MCF 10A (cell line): ENCODE measurements around the gene PPIL1. TPM values are rescaled to one million over a fixed set of nuclear protein-coding genes. Genes with fewer than 3 reads are reported as not detected.
A peak's percentile ranks its signal among the peaks of the same experiment; 100 is the strongest.

Source experiments
- BruUV-seq: library from RNA; stranded (reverse); fragments of 400-500 nt; replicated peaks from 2 replicates; lab custom pipeline; 2021; lab: Mats Ljungman, UMichigan
- CTCF ChIA-PET: fragments of 300-600 bp; sonication (Branson Sonifier 250); formaldehyde crosslinking; extraction: SDS; loops from one replicate; lab custom pipeline; 2021; ENCODE audit warnings: antibody characterized with exemption, inconsistent platforms; lab: Yijun Ruan, JAX
- POLR2A ChIA-PET: fragments of 300-600, 350-650 bp; sonication (Branson Sonifier 250); formaldehyde crosslinking; extraction: SDS; loops from one replicate; lab custom pipeline; 2020; ENCODE audit warnings: antibody characterized with exemption, inconsistent platforms; lab: Yijun Ruan, JAX
- DNase-seq: peaks from one replicate; pipeline ENCODE4 v3.0.0-alpha.2; 2018; ENCODE audit not compliant: unreplicated experiment
- H3K27ac Mint-ChIP-seq: one replicate; pipeline ENCODE4 v1.8.0; 2022; ENCODE audit warnings: mild to moderate bottlenecking, low read depth, mixed read lengths; ENCODE audit not compliant: unreplicated experiment
- H3K27me3 Mint-ChIP-seq: one replicate; pipeline ENCODE4 v1.8.0; 2022; ENCODE audit warnings: mixed read lengths; ENCODE audit not compliant: insufficient read depth, unreplicated experiment
- H3K36me3 Mint-ChIP-seq: one replicate; pipeline ENCODE4 v1.8.0; 2022; ENCODE audit warnings: mild to moderate bottlenecking, moderate library complexity, mixed read lengths; ENCODE audit not compliant: insufficient read depth, unreplicated experiment
- H3K4me1 Mint-ChIP-seq: one replicate; pipeline ENCODE4 v1.8.0; 2022; ENCODE audit warnings: mixed read lengths; ENCODE audit not compliant: insufficient read depth, unreplicated experiment
- H3K4me3 Mint-ChIP-seq: one replicate; pipeline ENCODE4 v1.8.0; 2022; ENCODE audit warnings: mild to moderate bottlenecking, moderate library complexity, mixed read lengths; ENCODE audit not compliant: unreplicated experiment
- H3K9me3 Mint-ChIP-seq: one replicate; pipeline ENCODE4 v1.8.0; 2022; ENCODE audit warnings: mixed read lengths; ENCODE audit not compliant: unreplicated experiment
- intact Hi-C: fragments of 100-400 bp; cut with micrococcal nuclease; formaldehyde crosslinking; loops from 2 replicates; pipeline ENCODE4 v1.14.1; 2022
- total RNA-seq: library from RNA; stranded (reverse); gene quantifications from 2 replicates; pipeline ENCODE4 v1.2.3, GENCODE V29; 2022
- TF ChIP-seq, protein P1 (sequence below): fragments of 200-600 bp; IDR thresholded peaks from one replicate; pipeline ENCODE4 v1.8.0; 2022; ENCODE audit warnings: antibody characterized with exemption, mild to moderate bottlenecking; ENCODE audit not compliant: unreplicated experiment

Gene PPIL1
- total RNA-seq, 1 experiment from 2014 or later, result 54.9 TPM

DNA sequence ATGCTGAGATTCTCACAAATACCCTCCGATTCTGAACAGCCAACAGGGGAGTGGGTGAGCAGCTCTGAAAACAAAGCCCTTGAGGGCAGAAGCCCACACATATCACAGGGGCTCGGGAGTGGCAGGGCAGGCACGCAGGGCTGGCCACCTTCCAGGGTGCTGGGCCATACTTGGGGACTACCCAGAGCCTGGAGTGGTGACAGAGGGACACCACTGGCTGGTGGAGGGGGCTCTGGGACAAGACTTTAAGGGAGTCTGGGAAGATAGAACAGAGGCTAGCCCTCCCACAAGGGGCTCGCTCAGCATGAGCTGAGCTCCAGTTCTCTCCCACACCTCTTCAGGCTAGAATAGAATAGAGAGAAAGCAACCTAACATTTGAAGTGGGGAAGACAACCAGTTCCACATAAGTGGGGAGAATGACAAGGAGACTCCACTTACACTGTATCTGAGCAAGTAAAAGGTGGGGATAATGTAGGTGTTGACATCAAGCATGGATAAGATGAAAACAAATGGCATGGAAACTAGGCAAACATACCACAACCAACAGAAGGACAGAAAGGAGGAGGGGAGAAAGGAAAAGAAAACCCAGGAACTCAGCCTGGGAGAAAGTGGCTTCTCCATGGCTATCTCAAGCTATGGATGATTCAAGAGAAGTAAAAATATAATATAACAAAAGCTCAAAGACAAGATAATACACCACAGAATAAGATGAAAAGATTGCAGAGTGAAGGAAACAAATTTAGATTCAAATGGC, 7.0 kb downstream of the PPIL1 start:
- TF ChIP-seq, protein P1, sequence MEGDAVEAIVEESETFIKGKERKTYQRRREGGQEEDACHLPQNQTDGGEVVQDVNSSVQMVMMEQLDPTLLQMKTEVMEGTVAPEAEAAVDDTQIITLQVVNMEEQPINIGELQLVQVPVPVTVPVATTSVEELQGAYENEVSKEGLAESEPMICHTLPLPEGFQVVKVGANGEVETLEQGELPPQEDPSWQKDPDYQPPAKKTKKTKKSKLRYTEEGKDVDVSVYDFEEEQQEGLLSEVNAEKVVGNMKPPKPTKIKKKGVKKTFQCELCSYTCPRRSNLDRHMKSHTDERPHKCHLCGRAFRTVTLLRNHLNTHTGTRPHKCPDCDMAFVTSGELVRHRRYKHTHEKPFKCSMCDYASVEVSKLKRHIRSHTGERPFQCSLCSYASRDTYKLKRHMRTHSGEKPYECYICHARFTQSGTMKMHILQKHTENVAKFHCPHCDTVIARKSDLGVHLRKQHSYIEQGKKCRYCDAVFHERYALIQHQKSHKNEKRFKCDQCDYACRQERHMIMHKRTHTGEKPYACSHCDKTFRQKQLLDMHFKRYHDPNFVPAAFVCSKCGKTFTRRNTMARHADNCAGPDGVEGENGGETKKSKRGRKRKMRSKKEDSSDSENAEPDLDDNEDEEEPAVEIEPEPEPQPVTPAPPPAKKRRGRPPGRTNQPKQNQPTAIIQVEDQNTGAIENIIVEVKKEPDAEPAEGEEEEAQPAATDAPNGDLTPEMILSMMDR, result no peak
- no peak for DNase-seq
- Mint-ChIP-seq H3K27me3 (no peaks in the 10 kb centered on the region), H3K36me3 (peaks cover 57% of the 10 kb centered on the region), H3K27ac (peak overlapping the region; percentile 16), H3K4me1 (peaks cover 16% of the 10 kb centered on the region), H3K4me3 (no peak overlapping the region), H3K9me3 (no peaks in the 10 kb centered on the region)
- CTCF ChIA-PET, result interaction anchor here (0.6 to 1.5 kb wide), 3 partner anchors 11 to 267 kb away, joined by 3 to 5 read pairs (median 3); partner anchors contain the start of gene C6orf89
- POLR2A ChIA-PET, result interaction anchor here (0.6 to 1.3 kb wide), 2 partner anchors 18 to 31 kb away, joined by 3 read pairs; no protein-coding TSS in a partner anchor
- BruUV-seq, result no TSS peak
- intact Hi-C loops, result no loop called here

DNA sequence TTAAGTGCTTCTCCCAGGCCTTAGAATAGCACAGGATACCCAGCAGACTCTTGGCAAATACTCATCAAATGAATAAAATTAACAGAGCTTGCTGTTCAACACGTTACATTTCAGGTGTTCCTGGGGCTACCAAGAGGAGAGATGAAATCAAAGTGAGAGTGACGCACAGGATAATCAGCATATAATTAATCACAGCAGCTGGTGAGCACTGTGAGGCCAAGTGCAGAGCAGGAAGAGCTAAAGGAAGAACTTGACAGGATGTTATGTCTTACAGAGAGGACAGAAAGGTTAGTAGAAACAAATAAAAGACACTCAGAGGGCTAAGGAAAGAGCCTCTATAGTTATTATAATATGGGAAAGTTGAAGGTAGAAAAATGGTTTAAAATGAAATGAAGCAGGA, 8.8 kb downstream of the PPIL1 start:
- ChIA-PET POLR2A (interaction anchor here (0.6 to 1.1 kb wide), 2 partner anchors 9 to 320 kb away, joined by 3 to 4 read pairs; partner anchors contain the start of gene PPIL1), CTCF (interaction anchor here (0.6 to 0.9 kb wide), 2 partner anchors 19 to 20 kb away, joined by 3 read pairs; partner anchors contain the start of gene C6orf89)
- DNase-seq, result no peak
- Mint-ChIP-seq H3K4me1 (peaks cover 23% of the 10 kb centered on the region), H3K4me3 (no peak overlapping the region), H3K9me3 (no peaks in the 10 kb centered on the region), H3K27me3 (no peaks in the 10 kb centered on the region), H3K36me3 (peaks cover 60% of the 10 kb centered on the region), H3K27ac (peak overlapping the region; percentile 79)
- intact Hi-C loops, result no loop called here
- BruUV-seq, result no TSS peak
- TF ChIP-seq, protein P1, result no peak

DNA sequence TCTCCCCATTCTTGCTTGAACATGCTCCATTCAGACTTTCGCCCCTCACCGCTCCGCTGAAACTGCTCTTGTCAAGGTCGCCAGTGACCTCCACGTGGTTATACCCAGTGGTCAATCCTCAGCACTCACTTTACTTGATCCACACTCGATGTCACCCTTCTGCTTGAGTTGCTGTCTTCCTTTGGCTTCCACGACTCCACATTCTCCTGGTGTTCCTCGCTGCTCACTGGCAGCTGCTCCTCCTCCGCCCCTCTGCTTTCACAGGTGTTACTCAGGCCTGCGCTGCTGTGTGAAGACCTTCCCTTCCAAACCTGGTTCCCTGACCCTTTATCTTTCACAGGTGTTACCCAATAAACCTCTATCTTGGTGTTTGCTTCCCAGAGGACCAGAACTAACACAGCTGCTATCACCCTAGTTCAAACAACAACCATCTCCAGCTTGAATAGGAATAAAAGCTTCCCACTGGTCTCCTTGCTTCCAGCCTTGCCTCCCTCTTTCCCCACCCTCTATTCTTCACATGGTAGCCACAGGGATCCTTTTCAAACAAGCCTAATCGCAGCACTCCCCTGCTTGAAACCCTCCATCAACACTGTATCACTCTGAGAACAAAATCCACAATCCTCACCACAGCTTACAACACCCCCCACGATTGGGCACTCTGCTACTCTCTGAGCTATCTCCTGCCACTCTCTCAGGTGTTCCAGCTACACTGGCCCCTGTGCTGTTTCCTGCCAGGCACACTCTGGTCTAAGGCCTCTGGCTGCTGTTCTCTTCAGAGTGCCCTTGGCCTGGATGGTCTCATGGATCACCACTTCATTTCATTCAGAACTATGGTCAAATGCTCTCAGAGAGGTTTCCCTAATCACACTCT, 10.7 kb downstream of the PPIL1 start:
- Mint-ChIP-seq H3K9me3 (no peaks in the 10 kb centered on the region), H3K4me1 (peaks cover 28% of the 10 kb centered on the region), H3K36me3 (peaks cover 56% of the 10 kb centered on the region), H3K27me3 (no peaks in the 10 kb centered on the region), H3K4me3 (no peak overlapping the region), H3K27ac (peak overlapping the region; percentile 58)
- ChIA-PET CTCF (interaction anchor here (0.8 to 2.4 kb wide), 3 partner anchors 9 to 18 kb away, joined by 3 to 11 read pairs (median 3); no protein-coding TSS in a partner anchor), POLR2A (interaction anchor here (0.6 to 3.3 kb wide), 5 partner anchors 10 to 133 kb away, joined by 3 to 26 read pairs (median 3); partner anchors contain the start of gene PPIL1)
- DNase-seq, result no peak
- intact Hi-C loops, result no loop called here
- TF ChIP-seq, protein P1, result no peak
- no TSS peak for BruUV-seq
